ENCODE results near the gene NDUFB11.

The NDUFB11 gene
- total RNA-seq: 26.5 to 35.7 reads per million in 2 donors

- peak; percentile 86 for DNase-seq
These were observed at the start of gene NDUFB11, which contains the start of gene RBM10 for GRCh38 chrX:47144626-47145394. Gene NDUFB11 (minus strand): TSS chrX:47144702. CDS start chrX:47144679, 23 bp downstream. Gene RBM10 (plus strand): TSS chrX:47145221. CDS start chrX:47147482, 2,261 bp downstream.

GRCh38 chrX:47193475-47194193 is 49.1 kb upstream of the NDUFB11 start, which contains the start of gene UBA1:
Gene UBA1 (plus strand): TSS chrX:47193829. CDS start chrX:47198803, 4,974 bp downstream.
- peak; percentile 85 for DNase-seq

- no peak for DNase-seq
These were observed 47.4 kb upstream of the NDUFB11 start for GRCh38 chrX:47191806-47192401.

- no peak for DNase-seq
These were observed 46.8 kb upstream of the NDUFB11 start for GRCh38 chrX:47191331-47191730.

GRCh38 chrX:47190445-47191269 is 46.2 kb upstream of the NDUFB11 start:
- DNase-seq: peak; percentile 63

GRCh38 chrX:47189906-47190305 is 45.4 kb upstream of the NDUFB11 start:
- DNase-seq: no peak

GRCh38 chrX:47187106-47187677 is 42.7 kb upstream of the NDUFB11 start:
- no peak for DNase-seq

- no peak for DNase-seq
These were observed 41.7 kb upstream of the NDUFB11 start for GRCh38 chrX:47186096-47186740.

- DNase-seq: no peak
These were observed 40.7 kb upstream of the NDUFB11 start for GRCh38 chrX:47185241-47185640.

GRCh38 chrX:47184486-47184885 is 40.0 kb upstream of the NDUFB11 start:
- no peak for DNase-seq

- DNase-seq: no peak
These were observed 37.7 kb upstream of the NDUFB11 start for GRCh38 chrX:47182106-47182700.

- DNase-seq: no peak
These were observed 36.8 kb upstream of the NDUFB11 start for GRCh38 chrX:47181301-47181700.

- no peak for DNase-seq
These were observed 35.8 kb upstream of the NDUFB11 start for GRCh38 chrX:47180346-47180745.

GRCh38 chrX:47179928-47180255 is 35.4 kb upstream of the NDUFB11 start:
- no peak for DNase-seq

- DNase-seq: no peak
These were observed 34.9 kb upstream of the NDUFB11 start for GRCh38 chrX:47179221-47179927.

GRCh38 chrX:47178337-47178736 is 33.8 kb upstream of the NDUFB11 start:
- DNase-seq: no peak

- DNase-seq: no peak
These were observed 32.6 kb upstream of the NDUFB11 start for GRCh38 chrX:47177079-47177478.

- no peak for DNase-seq
These were observed 31.7 kb upstream of the NDUFB11 start for GRCh38 chrX:47176101-47176740.

GRCh38 chrX:47175588-47175980 is 31.1 kb upstream of the NDUFB11 start:
- no peak for DNase-seq
